Coronary artery (tissue), 2 donors: ENCODE measurements around the gene HTR4.

Source experiments
- DNase-seq: peaks from one replicate; pipeline ENCODE4 v3.0.0-alpha.2; 2017; ENCODE audit warnings: low spot score
- H3K27ac ChIP-seq, 2 donors: fragments of 200-600 bp; sonication (generic); one replicate each; pipeline ENCODE4 v1.5.1; 2016 to 2019
- H3K4me3 ChIP-seq: fragments of 200-600 bp; sonication (generic); 2 replicates; pipeline ENCODE4 v1.5.1; 2016; ENCODE audit warnings: mild to moderate bottlenecking, moderate library complexity
- TF ChIP-seq, protein P1 (sequence below): fragments of 200-600 bp; sonication (generic); IDR thresholded peaks from one replicate; pipeline ENCODE4 v1.5.1; 2019; ENCODE audit warnings: antibody characterized with exemption

Gene HTR4

DNA sequence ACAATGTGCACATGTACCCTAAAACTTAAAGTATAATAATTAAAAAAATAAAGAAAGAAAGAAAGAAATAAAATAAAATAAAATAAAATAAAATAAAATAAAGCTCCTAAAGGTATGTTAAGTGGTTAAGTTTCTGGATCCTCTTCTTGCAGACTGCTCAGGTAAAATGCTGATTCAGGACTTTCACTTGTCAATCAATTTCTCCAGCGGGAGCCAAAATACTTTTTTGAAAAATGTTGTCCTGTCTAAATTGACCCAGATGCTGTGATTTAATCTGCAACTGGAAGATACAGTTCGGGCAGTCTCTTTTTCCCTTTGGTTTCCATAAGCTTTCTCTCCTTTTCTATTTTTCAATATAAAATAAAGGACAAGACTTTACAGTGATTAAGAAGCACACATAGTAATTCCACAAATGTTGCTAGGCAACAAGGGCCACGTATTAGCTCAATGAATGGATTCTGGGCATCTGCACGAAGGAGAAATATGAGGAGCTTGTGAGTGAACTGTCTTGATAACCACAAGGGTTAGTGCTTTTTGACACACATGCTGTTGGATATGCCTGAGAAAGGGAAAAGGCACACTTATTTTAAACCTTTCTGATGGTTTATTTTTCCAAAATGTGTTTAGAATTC lies 38.6 kb downstream of the HTR4 start:
- H3K27ac ChIP-seq, result no peak overlapping the region
- H3K4me3 ChIP-seq, result no peak overlapping the region
- TF ChIP-seq, protein P1, sequence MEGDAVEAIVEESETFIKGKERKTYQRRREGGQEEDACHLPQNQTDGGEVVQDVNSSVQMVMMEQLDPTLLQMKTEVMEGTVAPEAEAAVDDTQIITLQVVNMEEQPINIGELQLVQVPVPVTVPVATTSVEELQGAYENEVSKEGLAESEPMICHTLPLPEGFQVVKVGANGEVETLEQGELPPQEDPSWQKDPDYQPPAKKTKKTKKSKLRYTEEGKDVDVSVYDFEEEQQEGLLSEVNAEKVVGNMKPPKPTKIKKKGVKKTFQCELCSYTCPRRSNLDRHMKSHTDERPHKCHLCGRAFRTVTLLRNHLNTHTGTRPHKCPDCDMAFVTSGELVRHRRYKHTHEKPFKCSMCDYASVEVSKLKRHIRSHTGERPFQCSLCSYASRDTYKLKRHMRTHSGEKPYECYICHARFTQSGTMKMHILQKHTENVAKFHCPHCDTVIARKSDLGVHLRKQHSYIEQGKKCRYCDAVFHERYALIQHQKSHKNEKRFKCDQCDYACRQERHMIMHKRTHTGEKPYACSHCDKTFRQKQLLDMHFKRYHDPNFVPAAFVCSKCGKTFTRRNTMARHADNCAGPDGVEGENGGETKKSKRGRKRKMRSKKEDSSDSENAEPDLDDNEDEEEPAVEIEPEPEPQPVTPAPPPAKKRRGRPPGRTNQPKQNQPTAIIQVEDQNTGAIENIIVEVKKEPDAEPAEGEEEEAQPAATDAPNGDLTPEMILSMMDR, result no peak
- DNase-seq, result no peak

DNA sequence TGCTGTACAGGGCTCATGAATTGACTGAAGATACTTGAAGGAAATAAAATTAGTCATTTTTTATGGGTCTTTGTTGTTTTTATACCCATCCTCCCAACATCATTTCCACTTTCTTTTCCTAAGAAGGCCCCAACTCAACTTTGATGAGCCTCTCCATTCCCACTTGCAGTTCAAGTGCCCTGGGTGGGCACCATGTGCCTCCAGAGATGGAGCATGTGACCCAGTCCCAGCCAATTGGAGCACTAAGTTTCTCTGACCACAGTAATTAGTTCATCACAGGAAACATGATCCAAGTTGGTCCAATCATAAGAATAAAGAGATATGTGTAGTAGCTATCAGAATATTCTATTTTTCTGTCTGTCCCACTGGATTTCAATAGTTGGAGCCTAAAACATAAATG lies 46.9 kb downstream of the HTR4 start:
- DNase-seq, result no peak
- TF ChIP-seq, protein P1, result no peak
- Histone ChIP-seq H3K4me3 (no peak overlapping the region), H3K27ac (no peak overlapping the region)

DNA sequence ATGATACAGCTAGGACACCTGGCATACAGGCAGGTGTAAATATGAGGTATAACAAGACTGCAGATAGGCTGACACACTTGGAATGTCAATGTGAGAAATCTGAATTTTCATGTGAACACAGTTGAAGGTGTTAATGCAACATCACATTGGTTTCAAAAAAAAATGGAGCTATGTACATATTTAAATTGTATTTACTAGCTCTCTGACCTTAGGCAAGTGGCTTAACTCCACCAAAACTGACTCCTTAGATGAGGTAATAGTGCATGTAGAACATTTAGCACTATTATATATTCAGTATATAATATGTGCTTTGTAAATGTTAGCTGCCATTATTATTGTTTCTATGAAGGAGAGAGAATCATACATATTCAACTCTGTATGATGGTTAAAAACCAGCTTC lies 48.0 kb downstream of the HTR4 start:
- TF ChIP-seq, protein P1, result no peak
- no peak for DNase-seq
- no peak overlapping the region for H3K4me3 ChIP-seq
- H3K27ac ChIP-seq, result no peak overlapping the region

DNA sequence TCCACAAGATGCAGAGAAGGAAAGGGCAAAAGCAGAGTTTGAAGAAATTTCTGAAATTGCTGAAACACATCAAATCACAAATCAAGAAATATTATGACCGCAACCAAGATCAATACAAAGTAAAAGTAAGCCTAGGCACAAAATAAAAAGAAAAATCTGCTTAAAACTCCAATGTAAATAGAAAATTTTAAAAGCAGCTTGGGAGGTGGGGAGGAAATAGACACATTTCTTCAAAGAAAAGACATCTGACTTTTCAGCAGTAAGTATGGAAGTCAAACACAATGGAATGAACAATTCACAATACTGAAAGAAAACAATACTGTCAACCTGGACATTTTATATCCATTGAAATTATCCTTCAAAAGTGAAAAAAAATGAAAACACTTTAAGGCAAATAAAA lies 55.1 kb downstream of the HTR4 start:
- TF ChIP-seq, protein P1, result no peak
- DNase-seq, result no peak

DNA sequence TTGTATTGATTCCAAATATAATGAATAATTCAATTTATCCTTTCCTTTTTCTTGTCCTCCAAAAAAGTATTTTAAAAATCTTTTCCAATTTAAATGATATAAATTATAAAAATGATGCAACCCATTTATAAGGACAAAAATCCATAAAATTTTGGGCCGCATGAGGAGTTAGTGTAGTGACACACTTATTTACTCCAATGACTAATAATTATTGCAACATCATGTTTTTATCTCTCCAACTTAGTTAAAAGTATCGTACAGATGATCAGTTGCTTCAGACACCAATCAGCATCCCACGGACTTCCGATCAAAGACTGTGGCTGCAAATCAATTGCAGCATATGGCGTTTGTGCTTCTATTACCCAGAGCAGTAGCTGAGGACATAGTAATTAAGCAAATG lies 58.6 kb downstream of the HTR4 start:
- TF ChIP-seq, protein P1, result no peak
- no peak for DNase-seq
- Histone ChIP-seq H3K4me3 (no peak overlapping the region), H3K27ac (no peak overlapping the region)

More for the DNA sequence above, 55.1 kb downstream of the HTR4 start:
- Histone ChIP-seq H3K27ac (no peak overlapping the region), H3K4me3 (no peak overlapping the region)

DNA sequence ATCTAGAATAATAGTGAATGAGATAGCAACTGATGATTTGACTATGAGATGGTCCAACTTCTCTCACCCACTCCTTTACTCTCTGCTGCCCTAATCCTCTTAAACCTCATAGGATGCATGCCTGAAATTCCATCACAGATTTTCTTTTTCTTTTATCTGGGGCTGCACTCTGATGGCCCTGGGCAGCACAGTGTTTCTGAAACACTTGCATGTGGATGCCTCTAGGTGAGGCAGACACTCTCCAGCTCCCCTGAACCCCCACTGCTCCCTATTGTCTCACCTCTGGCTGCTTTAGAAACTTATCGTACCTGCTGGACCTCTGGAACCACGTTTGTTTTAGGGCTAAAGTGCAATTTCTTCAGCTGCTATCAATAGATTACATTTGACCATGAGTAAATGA lies 67.5 kb downstream of the HTR4 start:
- Histone ChIP-seq H3K27ac (no peak overlapping the region), H3K4me3 (no peak overlapping the region)
- no peak for DNase-seq
- TF ChIP-seq, protein P1, result no peak

DNA sequence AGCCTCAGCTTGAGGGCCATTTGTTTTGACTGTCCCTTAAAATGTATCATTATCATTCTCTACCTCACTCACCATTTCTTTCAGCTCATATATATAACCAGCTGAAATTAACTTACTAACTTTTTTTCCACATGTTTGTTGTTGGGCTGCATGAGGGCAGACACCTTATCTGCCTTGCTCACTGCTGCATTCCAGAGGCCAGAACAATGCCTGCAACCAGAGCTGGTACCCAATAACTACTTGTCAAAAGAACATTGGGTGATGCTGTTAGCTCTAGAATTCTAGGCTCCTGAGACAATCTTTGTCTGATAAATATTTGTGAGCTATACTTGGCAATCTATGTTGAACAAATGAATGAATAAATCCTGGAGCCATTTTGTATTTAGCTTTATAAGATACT lies 68.3 kb downstream of the HTR4 start:
- no peak for DNase-seq
- no peak overlapping the region for H3K4me3 ChIP-seq
- no peak overlapping the region for H3K27ac ChIP-seq
- TF ChIP-seq, protein P1, result no peak
